GM19351 (cell line): ENCODE results near the gene CCDC61.

Source experiments
- ATAC-seq: cut with Tn5 transposase; IDR thresholded peaks from one replicate; pipeline ENCODE4 v1.9.1; 2021; ENCODE audit warnings: mild to moderate bottlenecking, moderate library complexity; ENCODE audit not compliant: unreplicated experiment

Gene CCDC61

GRCh38 chr19:45973553-45974338 lies 21.5 kb upstream of the CCDC61 start, which contains the start of gene NOVA2:
Gene NOVA2 (minus strand): TSS chr19:45973865. CDS start chr19:45973351, 514 bp downstream.
- ATAC-seq = no peak

DNA sequence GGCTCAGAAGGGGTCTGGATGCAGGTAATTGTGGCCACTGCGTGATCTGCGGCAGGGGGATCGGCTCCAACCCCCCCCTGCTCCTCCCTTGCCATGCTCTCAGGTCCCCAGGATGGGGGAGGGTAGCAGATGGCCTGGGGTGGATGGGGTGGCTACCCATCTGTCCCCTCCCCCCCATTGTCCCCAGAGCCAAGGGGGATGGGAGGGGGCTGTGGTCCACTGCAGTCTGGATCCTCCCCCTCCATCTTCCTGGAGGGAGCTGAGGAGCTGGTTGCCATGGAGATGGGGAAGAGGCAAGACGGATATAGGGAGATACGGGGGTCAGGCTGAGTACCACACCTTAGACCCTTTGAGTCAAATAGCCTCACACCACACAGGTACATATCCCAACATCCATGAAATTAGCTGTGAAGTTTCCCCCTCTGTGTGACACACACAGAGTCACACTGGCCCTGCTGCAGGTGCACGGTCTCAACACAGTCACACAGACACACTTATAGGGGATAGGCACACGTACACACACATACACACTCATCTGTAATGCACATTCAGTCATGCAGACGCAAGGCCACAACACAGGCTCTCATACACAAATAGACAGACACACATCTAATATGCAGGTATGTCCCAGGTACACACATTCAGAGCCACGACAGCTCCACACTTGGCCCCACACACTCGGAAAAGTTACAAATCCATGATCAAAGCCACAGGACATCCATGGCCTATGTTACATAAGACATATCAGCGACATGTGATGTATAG lies 19.8 kb upstream of the CCDC61 start:
- ATAC-seq = no peak

DNA sequence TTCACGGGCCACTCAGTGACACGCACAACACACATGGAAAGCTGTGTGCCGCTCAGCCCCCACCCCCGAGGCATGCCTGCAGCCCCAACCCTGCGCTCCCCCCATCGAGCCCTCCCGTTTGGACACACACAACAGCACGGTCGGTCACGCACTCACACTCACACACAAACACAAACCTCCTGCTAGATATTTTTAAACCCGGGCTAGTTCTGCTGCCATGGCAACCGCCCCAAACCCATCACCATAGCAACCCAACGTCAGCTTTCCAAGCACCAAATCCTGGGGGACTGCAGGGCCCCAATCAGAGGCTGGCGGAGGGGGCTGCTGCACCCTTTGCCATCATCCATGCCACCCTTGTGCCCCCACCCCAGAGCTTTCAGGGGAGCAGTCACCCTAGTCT lies 19.1 kb upstream of the CCDC61 start:
- no peak for ATAC-seq

DNA sequence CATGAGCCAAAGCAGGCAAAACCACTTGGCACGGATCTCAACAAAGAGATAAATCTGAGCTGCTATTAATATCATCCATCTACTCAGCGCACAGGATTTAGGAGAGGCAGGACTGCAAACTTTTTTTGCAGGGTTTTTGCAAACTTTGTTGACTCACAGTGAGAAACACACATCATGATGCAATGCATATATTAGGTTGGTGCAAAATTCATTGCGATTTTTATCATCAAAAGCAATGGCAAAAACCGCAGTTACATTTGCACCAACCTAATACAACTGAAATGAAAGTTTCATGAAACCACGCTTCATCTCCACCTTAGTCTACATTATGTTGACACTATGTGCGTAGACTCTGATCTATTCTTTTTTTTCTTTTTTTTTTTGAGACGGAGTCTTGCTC lies 17.1 kb upstream of the CCDC61 start:
- ATAC-seq = no peak

GRCh38 chr19:45981350-45981749 lies 13.9 kb upstream of the CCDC61 start:
- ATAC-seq = no peak

GRCh38 chr19:45985321-45985720 lies 9.9 kb upstream of the CCDC61 start:
- no peak for ATAC-seq

DNA sequence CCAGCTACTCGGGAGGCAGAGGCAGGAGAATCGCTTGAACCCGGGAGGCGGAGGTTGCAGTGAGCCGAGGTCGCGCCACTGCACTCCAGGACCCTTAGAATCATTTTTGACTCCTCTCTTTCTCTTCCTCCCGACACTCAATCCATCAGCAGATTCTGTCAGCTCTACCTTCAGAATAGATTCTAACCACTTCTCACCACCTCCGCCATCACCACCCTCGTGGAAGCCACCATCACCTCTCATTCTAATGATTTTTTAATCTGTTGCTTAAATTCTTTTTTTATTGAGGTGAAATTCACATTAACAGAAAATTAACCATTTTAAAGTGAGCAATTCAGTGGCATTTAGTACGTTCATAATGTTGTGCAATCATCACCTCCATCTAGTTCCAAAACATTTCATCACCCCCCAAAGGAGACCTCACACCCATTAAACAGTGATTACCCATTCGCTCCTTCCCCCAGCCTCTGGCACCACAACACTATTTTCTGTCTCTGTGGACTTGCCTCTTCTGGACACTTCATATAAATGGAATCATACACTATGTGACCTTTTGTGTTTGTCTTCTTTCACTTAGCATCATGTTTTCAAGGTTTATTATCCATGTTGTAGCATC lies 5.0 kb upstream of the CCDC61 start:
- no peak for ATAC-seq

DNA sequence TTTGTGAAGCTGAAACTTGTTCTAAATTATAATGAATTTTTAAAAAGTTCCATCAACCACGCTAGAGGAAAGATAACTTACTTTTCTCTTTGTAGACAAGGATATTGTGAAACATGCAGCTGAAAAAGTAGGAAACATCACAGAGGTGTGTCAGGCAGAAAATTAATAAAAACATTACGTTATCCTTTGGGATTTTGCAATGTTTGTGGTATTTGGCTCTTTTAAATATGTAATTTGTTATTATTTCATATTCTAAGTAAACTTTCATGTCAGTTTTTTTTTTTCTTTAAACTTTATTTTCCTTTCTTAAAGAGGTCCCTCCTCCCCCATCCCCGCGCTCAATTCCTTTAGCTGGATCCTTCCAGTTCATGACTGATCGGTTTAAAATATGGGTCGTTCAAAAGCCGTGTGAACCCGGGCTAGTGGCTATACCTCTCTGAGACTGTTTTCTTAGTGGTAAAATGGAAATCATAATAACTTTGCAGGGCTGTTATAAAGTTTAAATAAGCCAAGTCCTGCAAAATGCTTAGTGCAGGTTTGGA lies 740 bp upstream of the CCDC61 start:
- ATAC-seq = peak; percentile 7

DNA sequence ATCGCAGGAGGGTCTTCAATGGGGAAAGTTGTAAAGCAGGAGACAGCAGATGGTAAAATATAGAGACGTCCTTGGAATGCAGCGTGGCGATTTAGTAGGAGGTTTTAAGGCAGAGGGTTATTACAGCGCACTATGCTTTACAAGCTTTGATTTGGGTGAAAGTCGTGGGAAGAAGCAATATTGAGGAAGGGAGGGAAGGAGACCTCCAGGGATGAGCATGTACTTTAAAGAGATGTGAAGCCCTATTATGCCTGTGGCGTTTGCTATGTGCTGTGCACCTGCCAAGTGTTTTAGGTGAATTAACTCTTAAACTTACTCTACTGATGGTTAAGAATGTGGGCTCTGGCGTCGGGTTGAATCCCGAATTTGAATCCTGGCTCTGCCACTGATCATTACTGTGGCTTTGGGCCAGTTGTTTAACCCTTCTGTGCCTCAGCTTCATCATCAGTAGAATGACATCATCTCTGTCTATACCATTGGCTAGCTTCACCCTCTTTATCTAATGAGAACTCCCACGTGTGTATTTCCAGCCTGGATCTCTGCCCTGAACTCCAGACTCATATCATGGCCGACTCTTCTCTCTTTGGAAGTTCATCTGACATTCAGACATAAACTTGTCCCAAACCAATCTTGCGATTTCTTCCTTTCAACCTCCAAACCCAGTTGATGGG lies 583 bp downstream of the CCDC61 start:
- no peak for ATAC-seq

DNA sequence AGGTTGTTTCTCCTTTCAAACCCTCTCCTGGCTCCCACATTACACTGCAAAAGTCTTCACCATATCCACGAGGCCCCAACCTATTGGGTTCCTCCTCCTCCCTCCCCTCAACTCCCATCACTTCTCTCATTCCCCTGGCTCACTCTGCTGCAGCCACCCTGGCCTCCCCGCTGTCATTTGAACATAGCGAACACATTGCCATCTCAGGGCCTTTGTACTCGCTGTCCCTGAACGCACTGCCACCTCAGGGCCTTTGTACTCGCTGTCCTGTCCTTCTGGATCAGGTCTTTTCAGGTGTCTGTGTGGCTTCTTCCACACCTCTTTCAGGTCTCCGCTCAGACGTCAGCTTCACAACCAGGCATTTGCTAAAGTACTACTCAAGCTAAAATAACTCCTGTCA lies 1.7 kb downstream of the CCDC61 start:
- ATAC-seq = no peak

- no peak for ATAC-seq
Observed at GRCh38 chr19:45998834-45999233, 3.6 kb downstream of the CCDC61 start.

- ATAC-seq = no peak
Observed at GRCh38 chr19:45999653-46000121, 4.4 kb downstream of the CCDC61 start.

DNA sequence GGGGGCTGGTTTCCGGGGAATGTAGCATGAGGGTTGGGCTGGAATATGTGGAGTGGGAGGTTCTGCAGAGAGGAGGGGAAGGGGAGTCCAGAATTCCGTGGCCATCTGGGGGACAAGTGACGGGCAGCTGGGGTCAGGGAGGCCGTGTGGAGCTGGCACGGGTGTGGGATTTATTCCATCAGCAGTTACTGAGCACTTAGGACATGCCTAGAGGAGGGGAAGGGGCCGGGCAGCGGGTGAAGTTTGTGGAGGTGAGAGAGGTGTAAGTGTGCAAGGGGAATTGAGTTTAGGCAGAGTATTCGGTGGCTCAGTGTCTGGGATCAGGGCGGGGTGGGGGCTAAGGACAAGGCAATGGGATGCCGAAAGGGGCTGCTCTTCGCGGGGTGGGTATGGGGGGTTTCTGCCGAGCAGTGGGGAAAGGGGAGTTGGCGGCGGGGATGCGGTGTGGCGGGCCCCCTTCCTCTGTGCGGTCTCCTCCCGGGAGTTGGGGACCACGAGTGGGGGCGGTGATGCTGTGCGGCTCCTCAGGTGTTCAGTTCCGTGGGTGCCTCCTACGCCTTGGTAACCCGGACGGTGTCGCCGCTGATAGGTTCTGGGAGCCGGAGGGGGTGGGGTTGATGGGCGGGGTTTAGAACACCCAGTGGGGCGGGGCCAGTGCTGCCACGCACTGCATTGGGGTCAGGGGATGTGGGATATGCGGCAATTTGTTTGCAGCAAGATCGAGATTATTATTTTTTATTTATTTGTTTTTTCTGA lies 5.4 kb downstream of the CCDC61 start:
- ATAC-seq = no peak

DNA sequence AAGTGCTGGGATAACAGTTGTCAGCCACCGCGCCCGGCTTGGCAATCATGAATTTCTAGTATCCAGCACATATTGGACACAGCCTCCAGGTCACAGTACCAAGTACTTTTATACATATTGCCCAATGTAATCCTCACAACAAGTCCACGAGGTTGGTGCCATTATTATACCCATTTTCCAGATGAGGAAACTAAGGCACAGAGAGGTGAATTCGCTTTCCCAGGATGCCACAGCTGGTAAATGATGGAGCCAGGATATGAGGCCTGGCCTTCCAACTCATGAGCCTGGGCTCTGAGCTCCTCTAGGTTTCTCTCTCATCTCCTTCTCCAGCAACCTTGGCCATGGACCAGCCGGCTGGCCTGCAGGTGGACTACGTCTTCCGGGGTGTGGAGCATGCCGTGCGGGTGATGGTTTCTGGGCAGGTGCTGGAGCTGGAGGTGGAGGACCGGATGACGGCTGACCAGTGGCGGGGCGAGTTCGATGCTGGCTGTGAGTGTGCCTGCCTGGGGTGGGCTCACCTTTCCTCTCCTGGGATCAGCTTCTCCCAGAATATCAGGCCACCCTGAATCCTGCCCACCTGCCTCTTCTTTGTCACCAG lies 7.5 kb downstream of the CCDC61 start:
- no peak for ATAC-seq

GRCh38 chr19:46006411-46006810 lies 11.1 kb downstream of the CCDC61 start:
- ATAC-seq = no peak

DNA sequence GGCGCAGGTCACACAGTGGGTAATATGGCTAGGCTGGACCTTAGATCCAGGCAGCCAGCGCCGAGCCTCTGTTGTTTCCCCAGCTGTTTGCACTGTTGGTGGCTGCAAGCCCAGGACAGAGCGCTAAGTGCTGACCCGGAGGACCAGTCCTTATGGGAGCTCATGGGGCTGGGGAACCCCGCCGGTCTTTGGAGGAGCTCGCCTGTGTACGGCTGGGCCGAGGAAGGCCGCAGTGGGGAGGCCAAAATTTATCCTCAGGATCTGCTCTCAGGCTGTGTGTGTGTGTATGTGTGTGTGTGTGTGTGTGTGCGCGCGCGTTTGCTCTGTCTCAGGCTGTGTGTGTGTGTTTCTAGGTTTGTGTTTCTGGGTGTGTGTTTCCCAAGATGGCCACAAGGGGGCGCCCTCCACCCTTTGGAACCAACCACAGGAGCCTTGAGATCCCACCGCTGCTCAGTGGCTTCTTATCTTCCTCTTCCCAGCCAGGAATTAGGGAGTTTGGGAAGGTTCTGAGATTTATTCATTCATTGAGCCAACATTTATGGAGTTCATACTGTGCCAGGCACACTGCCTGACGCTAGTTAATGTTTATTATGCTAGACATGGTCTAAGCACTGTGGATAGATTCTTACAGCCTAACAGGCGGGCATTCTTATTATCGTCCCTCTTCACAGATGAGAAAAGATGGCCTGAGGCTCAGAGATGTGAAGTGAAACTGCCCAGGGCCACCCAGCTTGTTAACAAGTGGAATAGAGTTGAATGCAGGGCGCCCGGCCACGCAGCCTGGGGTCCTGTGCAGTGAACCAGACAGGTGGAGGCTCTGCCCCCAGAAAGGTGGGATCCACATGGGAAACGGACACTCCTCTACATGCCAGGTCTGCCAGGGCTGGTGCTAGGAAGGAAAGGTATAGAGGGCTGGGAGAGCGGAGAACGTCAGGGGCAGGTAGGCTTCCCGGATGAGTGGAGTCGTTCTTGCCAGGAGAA lies 14.6 kb downstream of the CCDC61 start:
- ATAC-seq = no peak

- ATAC-seq = no peak
Observed at GRCh38 chr19:46014534-46014933, 19.3 kb downstream of the CCDC61 start.

GRCh38 chr19:46014941-46015686 lies 19.8 kb downstream of the CCDC61 start:
- no peak for ATAC-seq
